Mucosa of rectum (tissue), 2 donors: ENCODE data around the gene ACER1.

Experiments
- H3K27ac ChIP-seq, 2 donors: one replicate each; pipeline ENCODE4 v1.7.0; 2013; ENCODE audit warnings: inconsistent platforms in 2 of 2, low read depth in 2 of 2, low read length in 2 of 2
- H3K27me3 ChIP-seq, 2 donors: one replicate each; pipeline ENCODE4 v1.7.0; 2013; ENCODE audit warnings: low read length in 2 of 2; ENCODE audit not compliant: control insufficient read depth in 2 of 2, insufficient read depth in 2 of 2
- H3K36me3 ChIP-seq, 2 donors: one replicate each; pipeline ENCODE4 v1.7.0; 2013; ENCODE audit warnings: low read length in 2 of 2; ENCODE audit not compliant: control insufficient read depth in 2 of 2, insufficient read depth in 2 of 2
- H3K4me1 ChIP-seq, 2 donors: one replicate each; pipeline ENCODE4 v1.7.0; 2013; ENCODE audit warnings: low read length in 2 of 2, mild to moderate bottlenecking in 1 of 2; ENCODE audit not compliant: control insufficient read depth in 2 of 2, insufficient read depth in 2 of 2
- H3K4me3 ChIP-seq, 2 donors: one replicate each; pipeline ENCODE4 v1.7.0; 2013; ENCODE audit warnings: low read length in 2 of 2
- H3K9ac ChIP-seq, 2 donors: one replicate each; pipeline ENCODE4 v1.7.0; 2013; ENCODE audit warnings: low read length in 2 of 2, low read depth in 1 of 2, mild to moderate bottlenecking in 1 of 2
- H3K9me3 ChIP-seq, 2 donors: one replicate each; pipeline ENCODE4 v1.7.0; 2013; ENCODE audit warnings: low read length in 2 of 2; ENCODE audit not compliant: control insufficient read depth in 2 of 2
- donor health status: healthy.
- donor health status: Normal muscosa, but diverticular disease.

The ACER1 gene

GRCh38 chr19:6261883-6262282 is 71.5 kb downstream of the ACER1 start:
- Histone ChIP-seq H3K9ac (no peak overlapping the region), H3K4me1 (peaks cover 2 to 5% of the 10 kb centered on the region in 2 donors), H3K27ac (no peak overlapping the region)

GRCh38 chr19:6260912-6261650 is 72.3 kb downstream of the ACER1 start:
- H3K9ac ChIP-seq, result no peak overlapping the region
- H3K9me3 ChIP-seq, result no peaks in the 10 kb centered on the region
- H3K4me1 ChIP-seq, result peaks cover 2 to 5% of the 10 kb centered on the region in 2 donors
- H3K27ac ChIP-seq, result no peak overlapping the region
- H3K4me3 ChIP-seq, result no peak overlapping the region
- H3K27me3 ChIP-seq, result no peaks in the 10 kb centered on the region
- H3K36me3 ChIP-seq, result peaks cover 15 to 41% of the 10 kb centered on the region in 2 donors

More at GRCh38 chr19:6261883-6262282, 71.5 kb downstream of the ACER1 start:
- Histone ChIP-seq H3K4me3 (no peak overlapping the region), H3K9me3 (no peaks in the 10 kb centered on the region), H3K27me3 (no peaks in the 10 kb centered on the region), H3K36me3 (peaks cover 15 to 44% of the 10 kb centered on the region in 2 donors)

GRCh38 chr19:6260376-6260775 is 73.0 kb downstream of the ACER1 start:
- Histone ChIP-seq H3K9ac (no peak overlapping the region), H3K9me3 (no peaks in the 10 kb centered on the region), H3K27me3 (no peaks in the 10 kb centered on the region), H3K4me1 (peaks cover 2 to 5% of the 10 kb centered on the region in 2 donors), H3K36me3 (peaks cover 15 to 41% of the 10 kb centered on the region in 2 donors), H3K27ac (no peak overlapping the region), H3K4me3 (no peak overlapping the region)

GRCh38 chr19:6259312-6259861 is 74.0 kb downstream of the ACER1 start:
- H3K4me1 ChIP-seq, result peaks cover 2 to 5% of the 10 kb centered on the region in 2 donors

GRCh38 chr19:6258812-6259311 is 74.5 kb downstream of the ACER1 start:
- Histone ChIP-seq H3K27ac (no peak overlapping the region), H3K9me3 (no peaks in the 10 kb centered on the region), H3K27me3 (no peaks in the 10 kb centered on the region), H3K4me1 (peaks cover 2 to 5% of the 10 kb centered on the region in 2 donors), H3K9ac (no peak overlapping the region), H3K4me3 (no peak overlapping the region), H3K36me3 (peaks cover 15 to 41% of the 10 kb centered on the region in 2 donors)

More at GRCh38 chr19:6259312-6259861, 74.0 kb downstream of the ACER1 start:
- Histone ChIP-seq H3K9ac (no peak overlapping the region), H3K9me3 (no peaks in the 10 kb centered on the region), H3K27ac (no peak overlapping the region), H3K36me3 (peaks cover 15 to 41% of the 10 kb centered on the region in 2 donors), H3K27me3 (no peaks in the 10 kb centered on the region), H3K4me3 (no peak overlapping the region)
